D341Med (cell line): ENCODE results near the gene SRP9.
"Not testable (repeated sequence)": the region's sequence is repeated elsewhere in the genome, so short reads cannot be mapped to it uniquely, and the experiment has no call there.

ENCODE experiments used
- DNase-seq: peaks from one replicate; pipeline ENCODE4 v3.0.0; 2012; ENCODE audit warnings: low spot score

SRP9 gene

DNA sequence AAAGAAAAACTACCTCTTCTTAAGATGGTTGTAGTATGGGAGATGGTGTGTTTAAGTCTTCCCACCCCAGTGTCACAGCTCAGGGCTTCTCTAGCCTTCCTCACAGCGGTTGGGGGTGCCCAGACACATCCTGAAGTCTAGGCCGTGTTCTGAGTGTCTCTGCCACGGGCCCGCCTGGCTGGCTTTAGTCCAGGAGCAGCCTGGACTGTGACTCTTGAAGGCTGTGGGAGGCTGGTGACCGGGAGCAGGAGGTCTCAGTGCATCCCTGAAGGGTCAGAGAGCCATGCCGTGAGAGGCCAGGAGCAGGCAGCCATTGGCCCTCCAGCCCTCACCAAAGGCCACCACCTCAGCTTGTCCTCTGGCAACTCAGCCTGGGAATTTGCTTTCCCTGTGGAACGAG, 36.8 kb downstream of the SRP9 start:
- no peak for DNase-seq

DNA sequence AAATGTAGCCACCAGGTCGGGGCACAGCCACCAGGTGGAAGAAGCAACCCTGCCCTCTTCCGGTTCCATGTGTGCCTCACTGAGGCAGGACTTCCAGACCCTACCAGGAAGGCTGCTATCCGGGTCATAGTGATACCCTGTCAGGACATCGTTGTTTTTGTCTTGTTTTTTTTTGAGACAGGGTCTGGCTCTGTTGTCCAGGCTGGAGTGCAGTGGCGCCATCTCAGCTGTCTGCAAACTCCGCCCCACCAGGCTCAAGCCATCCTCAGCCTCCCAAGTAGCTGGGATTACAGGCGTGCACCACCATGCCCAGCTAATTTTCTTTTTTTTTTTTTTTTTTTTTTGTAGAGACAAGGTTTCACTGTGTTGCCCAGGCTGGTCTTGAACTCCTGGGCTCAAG, 37.5 kb downstream of the SRP9 start:
- DNase-seq, result not testable (repeated sequence)

- no peak for DNase-seq
Observed at GRCh38 chr1:225815526-225816178, 38.0 kb downstream of the SRP9 start.

DNA sequence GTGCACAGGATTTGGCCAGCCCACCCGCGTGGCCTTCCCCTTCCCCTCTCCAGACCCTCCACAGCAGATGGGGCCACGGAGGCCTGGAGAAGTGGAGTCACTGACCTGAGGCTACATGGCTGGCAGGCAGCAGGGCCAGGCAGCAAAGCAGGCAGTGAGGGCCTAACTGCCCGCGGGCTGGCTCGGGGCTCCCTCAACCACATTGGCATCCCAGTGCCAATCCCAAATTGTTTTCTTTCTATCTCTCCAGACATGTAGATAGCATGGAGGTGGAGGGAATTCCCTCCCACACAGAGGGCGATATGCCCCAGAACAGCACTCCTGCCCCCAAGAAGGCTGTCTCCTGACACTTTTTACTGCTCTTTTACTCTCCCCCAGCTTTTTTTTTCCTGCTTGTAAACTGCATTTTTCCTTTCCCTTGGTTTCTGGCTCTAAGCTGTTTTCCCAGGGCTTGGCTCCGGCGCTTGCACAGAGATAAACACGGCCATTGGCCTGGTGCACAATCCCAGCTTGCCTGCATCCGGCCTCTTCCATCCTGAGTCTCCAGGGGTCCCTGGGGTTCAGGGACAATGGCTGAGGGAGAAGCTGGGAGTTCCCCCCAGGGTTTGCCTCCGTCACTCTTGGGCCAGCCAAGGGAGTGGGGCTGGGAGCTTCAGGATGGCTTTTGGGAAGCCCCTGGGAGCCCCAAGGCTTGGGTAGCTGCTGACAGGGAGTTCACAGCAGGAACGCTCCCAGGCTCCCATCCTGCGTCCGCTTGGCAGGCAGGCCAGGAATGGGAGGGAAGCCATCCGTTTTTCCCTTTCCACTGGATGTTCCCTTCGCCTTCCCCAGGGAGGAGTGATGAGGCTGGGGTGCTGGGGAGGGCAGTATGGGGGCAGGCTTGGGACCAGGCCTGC, 39.3 kb downstream of the SRP9 start:
- peak; percentile 34 for DNase-seq

DNA sequence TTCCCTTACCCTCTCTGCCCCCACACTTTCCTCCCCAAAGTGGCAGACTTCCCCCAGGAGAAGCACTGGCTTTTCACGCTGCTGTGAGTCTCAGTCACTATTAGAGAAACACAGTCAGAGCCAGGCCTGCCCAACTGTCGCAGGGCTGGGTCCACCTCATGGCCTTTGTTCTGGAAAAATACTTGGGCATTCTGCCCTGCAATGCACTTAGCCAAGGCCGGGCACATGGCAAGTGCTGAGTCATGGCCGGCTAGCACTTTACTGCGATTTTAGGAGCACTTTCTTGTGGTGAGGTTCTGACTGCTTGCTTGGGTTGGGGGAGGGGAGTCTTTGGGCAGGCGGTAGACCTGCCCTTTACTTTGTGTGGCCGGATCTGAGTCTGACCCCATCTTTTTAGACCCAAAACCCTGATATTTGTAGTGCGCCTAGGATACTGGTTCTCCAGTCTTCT, 40.0 kb downstream of the SRP9 start:
- peak; percentile 30 for DNase-seq

DNA sequence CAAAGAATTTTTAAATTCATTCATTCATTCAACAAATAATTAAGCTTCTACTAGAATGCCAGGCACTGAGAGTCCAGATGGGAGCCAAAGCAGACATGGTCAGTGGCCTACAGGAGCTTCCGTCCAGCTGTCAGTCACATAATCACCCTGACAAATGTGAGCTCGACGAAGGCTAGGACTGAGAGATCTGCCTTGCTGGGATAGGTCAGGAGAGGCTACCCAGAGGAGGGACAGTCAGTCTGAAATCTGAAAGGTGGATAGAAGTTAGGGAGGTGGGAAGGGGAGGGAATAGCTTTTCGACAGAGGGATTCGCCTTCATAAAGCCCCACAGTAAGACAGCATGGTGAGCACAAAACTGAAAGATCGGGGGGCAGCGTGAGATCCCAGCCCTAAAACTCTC, 40.6 kb downstream of the SRP9 start:
- no peak for DNase-seq

- DNase-seq, result peak; percentile 14
Observed at GRCh38 chr1:225819346-225820192, 41.9 kb downstream of the SRP9 start.

DNA sequence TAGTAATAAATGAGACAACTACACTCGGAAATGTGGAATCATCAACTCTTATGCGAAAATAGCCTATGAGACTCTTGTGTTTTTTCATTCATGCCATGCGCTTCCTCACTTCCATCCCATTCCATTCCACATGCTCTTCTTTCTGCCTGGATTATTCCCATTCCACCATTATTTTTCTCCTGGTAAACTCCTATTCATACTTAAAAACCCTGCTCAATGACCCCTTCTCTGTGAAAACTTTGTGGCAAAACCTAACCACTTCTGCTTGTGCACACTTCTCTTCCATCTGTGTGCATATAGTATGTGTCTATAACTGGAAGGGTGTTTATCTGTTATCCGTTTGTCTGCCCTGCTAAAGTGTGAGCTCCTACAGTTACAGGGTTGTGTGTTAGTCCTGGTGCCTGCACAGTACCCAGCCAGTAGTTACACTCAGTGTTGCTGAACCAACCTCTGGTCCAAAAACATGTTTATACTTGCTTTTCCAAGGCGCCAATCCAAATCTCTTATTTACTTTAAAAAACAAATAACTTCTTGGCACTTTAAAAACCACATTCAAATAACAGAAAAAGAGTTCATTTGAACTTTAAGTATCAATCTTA, 43.0 kb downstream of the SRP9 start:
- DNase-seq, result no peak

GRCh38 chr1:225822655-225823403, 45.2 kb downstream of the SRP9 start:
- peak; percentile 18 for DNase-seq

DNA sequence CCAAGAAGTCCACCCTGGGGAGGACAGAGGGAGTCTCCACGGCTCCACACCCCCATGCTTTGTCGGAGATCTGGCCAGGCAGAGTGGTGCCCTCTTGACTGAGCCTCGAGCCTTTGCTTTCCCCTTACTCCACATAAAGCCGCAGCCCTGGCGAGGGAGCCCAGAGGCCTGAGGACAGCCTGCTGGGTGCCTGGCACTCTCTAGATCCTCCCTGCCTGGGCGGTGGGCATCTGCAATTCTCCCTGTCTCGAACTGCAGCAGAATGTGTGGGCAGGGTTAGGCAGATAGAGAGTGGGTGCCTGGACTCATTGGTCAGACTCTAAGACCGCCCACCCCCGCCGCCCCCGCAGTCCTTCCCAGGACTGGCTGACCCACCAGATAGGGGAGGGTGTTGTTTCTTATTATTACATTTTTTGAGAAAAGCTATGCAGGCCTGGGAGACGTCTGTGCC, 46.2 kb downstream of the SRP9 start:
- peak; percentile 34 for DNase-seq

GRCh38 chr1:225824533-225824941, 46.9 kb downstream of the SRP9 start:
- no peak for DNase-seq

DNA sequence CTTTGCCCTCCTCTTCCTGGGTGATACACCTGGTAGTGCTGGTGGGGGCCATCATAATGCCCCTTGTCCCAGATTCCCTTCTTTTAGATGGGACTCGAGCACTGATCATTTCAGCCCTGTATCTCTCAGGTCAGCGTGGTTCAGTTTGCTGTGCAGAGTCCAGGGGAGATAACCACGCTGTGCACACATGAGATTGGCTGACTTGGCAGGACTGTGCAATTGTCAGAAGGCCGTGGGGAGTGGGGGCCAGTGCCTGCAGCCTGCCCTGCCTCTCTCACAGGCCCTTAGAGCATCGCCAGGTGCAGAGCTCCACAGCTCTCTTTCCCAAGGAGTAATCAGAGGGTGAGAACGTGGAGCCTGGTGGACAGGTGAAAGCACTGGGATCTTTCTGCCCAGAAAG, 47.5 kb downstream of the SRP9 start:
- DNase-seq, result no peak

DNA sequence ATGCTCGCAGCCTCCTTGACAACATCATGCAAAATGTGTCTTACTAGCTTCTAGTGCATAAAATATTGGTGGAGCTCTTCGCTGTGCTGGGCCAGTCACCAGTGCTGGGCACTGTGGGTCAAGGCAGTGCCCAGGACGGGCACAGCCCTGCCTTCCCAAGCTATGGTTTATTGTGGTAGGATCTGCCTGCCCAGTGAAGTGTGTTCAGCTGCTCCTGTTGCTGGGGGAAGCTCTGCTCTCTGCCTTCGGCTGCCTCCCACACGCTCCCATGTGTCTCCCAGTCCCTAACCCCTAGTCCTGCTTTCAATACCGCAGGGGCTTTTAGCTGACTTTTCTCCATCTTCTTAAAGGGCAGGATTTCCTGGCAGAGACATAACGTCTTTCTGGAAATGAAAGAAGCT, 48.0 kb downstream of the SRP9 start:
- DNase-seq, result no peak

DNA sequence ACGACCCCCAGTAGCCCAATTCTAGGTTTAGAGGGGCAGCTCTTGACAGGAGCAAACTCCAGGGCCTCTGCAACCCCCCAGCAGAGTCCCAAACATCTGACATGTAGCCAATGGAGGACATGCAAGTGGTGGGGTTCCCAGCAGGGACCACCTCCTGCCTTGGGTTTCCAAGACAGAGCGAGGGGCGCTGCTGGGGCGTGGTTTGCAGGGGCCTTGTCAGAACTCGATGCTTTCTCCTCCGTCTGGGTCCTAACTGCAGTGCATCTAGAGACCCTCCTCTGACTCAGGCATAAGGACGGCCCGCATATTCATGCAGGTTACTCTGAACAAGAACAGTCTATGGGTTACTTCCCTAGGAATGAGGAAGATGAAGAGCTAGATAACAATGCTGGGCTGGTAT, 49.5 kb downstream of the SRP9 start:
- no peak for DNase-seq

- DNase-seq, result no peak
Observed at GRCh38 chr1:225828706-225829345, 51.2 kb downstream of the SRP9 start.

GRCh38 chr1:225830841-225831240, 53.2 kb downstream of the SRP9 start:
- no peak for DNase-seq

- peak; percentile 69 for DNase-seq
Observed at GRCh38 chr1:225834417-225835329, 57.0 kb downstream of the SRP9 start.

GRCh38 chr1:225835856-225836255, 58.2 kb downstream of the SRP9 start:
- DNase-seq, result no peak

GRCh38 chr1:225836296-225836695, 58.7 kb downstream of the SRP9 start:
- not testable (repeated sequence) for DNase-seq

- no peak for DNase-seq
Observed at GRCh38 chr1:225838793-225839192, 61.2 kb downstream of the SRP9 start.
